HCT116 (cell line): ENCODE results near the gene CROCC. TPM values are rescaled to one million over a fixed set of nuclear protein-coding genes. Genes with fewer than 3 reads are reported as not detected.

Source experiments
- ATAC-seq: fragments of 200-7000 bp; cut with Tn5 transposase; 2 replicates; pipeline ENCODE4 v1.9.1; 2020; ENCODE audit warnings: mild to moderate bottlenecking, moderate library complexity
- BruUV-seq: library from RNA; stranded (reverse); fragments of 400-500 nt; replicated peaks from 2 replicates; lab custom pipeline; 2021; lab: Mats Ljungman, UMichigan
- CTCF ChIA-PET: fragments of 300-600 bp; sonication (Branson Sonifier 250); formaldehyde crosslinking; loops from one replicate; lab custom pipeline; 2021; ENCODE audit warnings: antibody characterized with exemption; lab: Charles Lee
- POLR2A ChIA-PET: fragments of 300-600, 350-600 bp; sonication (Branson Sonifier 250); formaldehyde crosslinking; loops from one replicate; lab custom pipeline; 2021; ENCODE audit warnings: antibody characterized with exemption; lab: Charles Lee
- RAD21 ChIA-PET, 2 experiments: fragments of 300-600 bp; sonication (Branson Sonifier 250); formaldehyde crosslinking; loops; one replicate each; lab custom pipeline; 2023; ENCODE audit warnings: low total read pairs in 2 of 2; ENCODE audit not compliant: uncharacterized antibody in 2 of 2, unreplicated experiment in 2 of 2, low non-redundant PET in 1 of 2; lab: Charles Lee
- DNase-seq: peaks from one replicate; pipeline ENCODE4 v3.0.0-alpha.2; 2010; ENCODE audit warnings: low read depth, low spot score
- H2AFZ ChIP-seq: fragments of 200-600 bp; shearing (Covaris generic), sonication (generic); 2 replicates; pipeline ENCODE4 v1.6.1; 2017; ENCODE audit warnings: low read depth, mixed run types, mixed read lengths, antibody characterized with exemption, low read length; ENCODE audit not compliant: poor library complexity, severe bottlenecking
- H3K27ac ChIP-seq: 2 replicates; pipeline ENCODE4 v1.5.1; 2012; ENCODE audit warnings: low read depth, low read length
- H3K27me3 ChIP-seq: fragments of 200-600 bp; sonication (generic); 2 replicates; pipeline ENCODE4 v1.6.1; 2016; ENCODE audit warnings: mixed run types, low read length, mixed read lengths; ENCODE audit not compliant: insufficient read depth
- H3K36me3 ChIP-seq, 2 experiments: fragments of 200-500 bp in 1 of 2; fragments of 200-600 bp in 1 of 2; sonication (Bioruptor generic) in 1 of 2; sonication (generic) in 1 of 2; 2 replicates each; pipeline versions ENCODE4 v1.5.1 to v1.6.1; 2014 to 2016; ENCODE audit warnings: low read length in 2 of 2, inconsistent platforms in 1 of 2, mixed read lengths in 1 of 2, mixed run types in 1 of 2; ENCODE audit not compliant: insufficient read depth in 2 of 2, control insufficient read depth in 1 of 2
- H3K4me1 ChIP-seq, 2 experiments: fragments of 200-600 bp in 1 of 2; sonication (generic) in 1 of 2; 2 replicates each; pipeline versions ENCODE4 v1.5.1 to v1.6.1; 2012 to 2017; ENCODE audit warnings: low read length in 2 of 2, inconsistent platforms in 1 of 2, mild to moderate bottlenecking in 1 of 2, mixed read lengths in 1 of 2, mixed run types in 1 of 2, moderate library complexity in 1 of 2; ENCODE audit not compliant: insufficient read depth in 2 of 2, control insufficient read depth in 1 of 2
- H3K4me2 ChIP-seq: fragments of 200-600 bp; sonication (generic); 2 replicates; pipeline ENCODE4 v1.6.1; 2017; ENCODE audit warnings: mixed run types, low read length, mixed read lengths
- H3K4me3 ChIP-seq, 2 experiments: fragments of 200-600 bp in 1 of 2; sonication (generic) in 1 of 2; replicated peaks in 1 of 2; 2 replicates each; pipeline ENCODE4 v1.5.1; 2011 to 2016; ENCODE audit warnings: low read length in 2 of 2, control low read depth in 1 of 2, low read depth in 1 of 2, mild to moderate bottlenecking in 1 of 2, mixed read lengths in 1 of 2, mixed run types in 1 of 2
- H3K79me2 ChIP-seq: fragments of 200-600 bp; sonication (generic); 2 replicates; pipeline ENCODE4 v1.6.1; 2017; ENCODE audit warnings: mild to moderate bottlenecking, mixed run types, low read length, moderate library complexity, mixed read lengths; ENCODE audit not compliant: insufficient read depth
- H3K9ac ChIP-seq: fragments of 200-600 bp; sonication (generic); 2 replicates; pipeline ENCODE4 v1.6.1; 2016; ENCODE audit warnings: low read length, mixed read lengths
- H3K9me2 ChIP-seq: fragments of 200-600 bp; sonication (generic), shearing (Covaris generic); 2 replicates; pipeline ENCODE4 v1.6.1; 2017; ENCODE audit warnings: mixed run types, mild to moderate bottlenecking, moderate library complexity; ENCODE audit not compliant: insufficient read depth
- H3K9me3 ChIP-seq, 2 experiments: fragments of 200-500 bp in 1 of 2; fragments of 200-600 bp in 1 of 2; sonication (Bioruptor generic) in 1 of 2; sonication (generic) in 1 of 2; 2 replicates each; pipeline ENCODE4 v1.6.1; 2014 to 2017; ENCODE audit warnings: low read length in 2 of 2, mixed read lengths in 2 of 2, inconsistent platforms in 1 of 2, low read depth in 1 of 2, mild to moderate bottlenecking in 1 of 2, mixed run types in 1 of 2, moderate library complexity in 1 of 2; ENCODE audit not compliant: control insufficient read depth in 1 of 2, insufficient read depth in 1 of 2
- H4K20me1 ChIP-seq: fragments of 200-600 bp; sonication (generic), shearing (Covaris generic); 2 replicates; pipeline ENCODE4 v1.6.1; 2017; ENCODE audit warnings: mixed run types, mild to moderate bottlenecking, moderate library complexity; ENCODE audit not compliant: insufficient read depth
- ATF3 ChIP-seq: IDR thresholded peaks from 2 replicates; pipeline ENCODE4 v1.6.1; 2012
- CBX3 ChIP-seq: IDR thresholded peaks from 2 replicates; pipeline ENCODE4 v1.6.1; 2012; ENCODE audit warnings: low read depth
- EGR1 ChIP-seq: IDR thresholded peaks from 2 replicates; pipeline ENCODE4 v1.6.1; 2012; ENCODE audit warnings: low read depth
- EZH2 ChIP-seq: fragments of 200-600 bp; sonication (generic); IDR thresholded peaks from 2 replicates; pipeline ENCODE4 v1.6.1; 2017; ENCODE audit warnings: antibody characterized with exemption, mixed run types
- EZH2phosphoT487 ChIP-seq: fragments of 200-600 bp; IDR thresholded peaks from 2 replicates; pipeline ENCODE4 v1.6.1; 2018; ENCODE audit warnings: antibody characterized with exemption, borderline replicate concordance
- FOSL1 ChIP-seq: IDR thresholded peaks from 2 replicates; pipeline ENCODE4 v1.6.1; 2012; ENCODE audit warnings: low read depth
- MAX ChIP-seq: IDR thresholded peaks from 2 replicates; pipeline ENCODE4 v1.6.1; 2012
- POLR2AphosphoS5 ChIP-seq: IDR thresholded peaks from 2 replicates; pipeline ENCODE4 v1.6.1; 2011; ENCODE audit warnings: mild to moderate bottlenecking, low read depth, low read length, moderate library complexity
- RAD21 ChIP-seq: IDR thresholded peaks from 2 replicates; pipeline ENCODE4 v1.6.1; 2012; ENCODE audit warnings: low read depth, mild to moderate bottlenecking
- SIN3A ChIP-seq: IDR thresholded peaks from 2 replicates; pipeline ENCODE4 v1.6.1; 2012; ENCODE audit warnings: low read depth
- SRF ChIP-seq: IDR thresholded peaks from 2 replicates; pipeline ENCODE4 v1.6.1; 2012; ENCODE audit warnings: low read depth
- YY1 ChIP-seq: IDR thresholded peaks from 2 replicates; pipeline ENCODE4 v1.6.1; 2011; ENCODE audit warnings: low read length, low read depth, moderate library complexity, mild to moderate bottlenecking; ENCODE audit not compliant: insufficient replicate concordance; ENCODE audit errors: extremely low read depth
- ZFX ChIP-seq: fragments of 450-650 bp; IDR thresholded peaks from 2 replicates; pipeline ENCODE4 v1.6.1; 2017
- intact Hi-C: fragments of 100-400 bp; cut with micrococcal nuclease; formaldehyde crosslinking; loops from 2 replicates; pipeline ENCODE4 v1.10.0; 2022
- total RNA-seq: library from RNA; stranded (reverse); gene quantifications from one replicate; pipeline ENCODE4 v1.2.1, GENCODE V29; 2021; ENCODE audit not compliant: unreplicated experiment
- TF ChIP-seq, protein P1 (sequence below), 3 experiments: fragments of 200-600 bp in 1 of 3; sonication (generic) in 1 of 3; IDR thresholded peaks in 2 of 3; conservative IDR thresholded peaks in 1 of 3; 2 replicates each; pipeline ENCODE4 v1.5.1; 2012 to 2017; ENCODE audit warnings: low read depth in 2 of 3, low read length in 2 of 3, antibody characterized with exemption in 1 of 3, borderline replicate concordance in 1 of 3, control low read depth in 1 of 3, mild to moderate bottlenecking in 1 of 3, mixed read lengths in 1 of 3, mixed run types in 1 of 3, moderate library complexity in 1 of 3; ENCODE audit not compliant: insufficient read depth in 1 of 3

CROCC gene
- total RNA-seq, 1 experiment from 2014 or later: 30.1 TPM

DNA sequence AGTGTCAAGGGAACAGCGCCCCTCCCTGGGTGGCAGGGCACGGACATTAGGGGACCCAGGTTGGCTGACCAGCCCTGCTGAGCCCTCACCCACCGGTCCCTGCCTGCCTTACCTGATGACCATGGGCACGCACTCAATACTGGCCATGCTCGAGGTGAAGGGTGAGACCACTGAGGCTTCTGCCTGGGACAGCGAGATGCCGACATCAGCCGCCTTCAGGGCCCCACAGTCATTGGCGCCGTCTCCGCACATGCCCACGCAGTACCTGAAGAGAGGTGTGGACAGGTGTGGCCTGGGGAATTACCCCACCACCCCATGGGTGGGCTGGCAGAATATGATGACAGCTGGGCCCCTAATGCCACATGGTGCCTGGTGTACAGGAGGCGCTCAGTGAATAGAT lies 66.5 kb downstream of the CROCC start:
- intact Hi-C loops: no loop called here
- ChIA-PET POLR2A (no interaction called here), RAD21 (no interaction called here)
- Histone ChIP-seq H3K27me3 (no peaks in the 10 kb centered on the region), H3K9ac (no peak overlapping the region), H4K20me1 (no peaks in the 10 kb centered on the region), H3K4me1 (peaks cover 2 to 16% of the 10 kb centered on the region in 2 experiments; a peak in 1 of 4 replicates), H3K4me2 (no peak overlapping the region), H3K9me2 (no peaks in the 10 kb centered on the region), H3K27ac (no peak overlapping the region)
- DNase-seq (no peak), ATAC-seq (no peak)
- TF ChIP-seq RAD21 (no peak), ZFX (no peak), SIN3A (no peak), EZH2phosphoT487 (no peak), EZH2 (no peak), MAX (no peak), YY1 (no peak), FOSL1 (no peak)
- TF ChIP-seq, all 23 proteins: peak for 0
- H3K36me3 ChIP-seq: peaks cover 0 to 3% of the 10 kb centered on the region in 2 experiments; a peak in 1 of 4 replicates
- H3K79me2 ChIP-seq: no peaks in the 10 kb centered on the region
- no TSS peak for BruUV-seq
- H3K4me3 ChIP-seq: no peak overlapping the region
- no peak overlapping the region for H2AFZ ChIP-seq
- CTCF ChIA-PET: no interaction called here
- H3K9me3 ChIP-seq: no peaks in the 10 kb centered on the region

GRCh38 chr1:16989676-16990391 lies 68.1 kb downstream of the CROCC start:
- Histone ChIP-seq H3K36me3 (peaks cover 0 to 3% of the 10 kb centered on the region in 2 experiments; a peak in 1 of 4 replicates), H3K4me1 (peaks cover under 1 to 7% of the 10 kb centered on the region in 2 experiments; a peak in 1 of 4 replicates), H3K27me3 (no peaks in the 10 kb centered on the region), H2AFZ (no peak overlapping the region), H3K4me3 (no peak overlapping the region), H3K9me3 (no peaks in the 10 kb centered on the region), H3K9ac (no peak overlapping the region), H3K79me2 (no peaks in the 10 kb centered on the region), H3K4me2 (no peak overlapping the region), H3K9me2 (no peaks in the 10 kb centered on the region), H3K27ac (no peak overlapping the region), H4K20me1 (no peaks in the 10 kb centered on the region)
- POLR2A ChIA-PET: no interaction called here
- RAD21 ChIA-PET: no interaction called here
- CTCF ChIA-PET: no interaction called here
- DNase-seq (no peak), ATAC-seq (no peak)
- intact Hi-C loops: no loop called here
- BruUV-seq: no TSS peak
- no peak for TF ChIP-seq MAX
- TF ChIP-seq SIN3A: no peak
- TF ChIP-seq EGR1: no peak
- TF ChIP-seq EZH2: no peak
- no peak for TF ChIP-seq CBX3
- no peak for TF ChIP-seq POLR2AphosphoS5
- TF ChIP-seq, protein P1, sequence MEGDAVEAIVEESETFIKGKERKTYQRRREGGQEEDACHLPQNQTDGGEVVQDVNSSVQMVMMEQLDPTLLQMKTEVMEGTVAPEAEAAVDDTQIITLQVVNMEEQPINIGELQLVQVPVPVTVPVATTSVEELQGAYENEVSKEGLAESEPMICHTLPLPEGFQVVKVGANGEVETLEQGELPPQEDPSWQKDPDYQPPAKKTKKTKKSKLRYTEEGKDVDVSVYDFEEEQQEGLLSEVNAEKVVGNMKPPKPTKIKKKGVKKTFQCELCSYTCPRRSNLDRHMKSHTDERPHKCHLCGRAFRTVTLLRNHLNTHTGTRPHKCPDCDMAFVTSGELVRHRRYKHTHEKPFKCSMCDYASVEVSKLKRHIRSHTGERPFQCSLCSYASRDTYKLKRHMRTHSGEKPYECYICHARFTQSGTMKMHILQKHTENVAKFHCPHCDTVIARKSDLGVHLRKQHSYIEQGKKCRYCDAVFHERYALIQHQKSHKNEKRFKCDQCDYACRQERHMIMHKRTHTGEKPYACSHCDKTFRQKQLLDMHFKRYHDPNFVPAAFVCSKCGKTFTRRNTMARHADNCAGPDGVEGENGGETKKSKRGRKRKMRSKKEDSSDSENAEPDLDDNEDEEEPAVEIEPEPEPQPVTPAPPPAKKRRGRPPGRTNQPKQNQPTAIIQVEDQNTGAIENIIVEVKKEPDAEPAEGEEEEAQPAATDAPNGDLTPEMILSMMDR (IDR thresholded peaks at IDR 0.05 in 2 of 3, conservative IDR thresholded peaks at IDR 0.05 in 1 of 3; ENCODE audit: borderline replicate concordance in 1 of 3, insufficient read depth in 1 of 3, low read depth in 2 of 3, low read length in 2 of 3): no peak
- no peak for TF ChIP-seq EZH2phosphoT487
- no peak for TF ChIP-seq YY1
- no peak for TF ChIP-seq ATF3
- TF ChIP-seq SRF: no peak
